HCT116 (cell line): ENCODE measurements around the gene TNFRSF1A. TPM values are rescaled to one million over a fixed set of nuclear protein-coding genes. Genes with fewer than 3 reads are reported as not detected.

Experiments
- ATAC-seq: fragments of 200-7000 bp; cut with Tn5 transposase; 2 replicates; pipeline ENCODE4 v1.9.1; 2020; ENCODE audit warnings: mild to moderate bottlenecking, moderate library complexity
- BruUV-seq: library from RNA; stranded (reverse); fragments of 400-500 nt; replicated peaks from 2 replicates; lab custom pipeline; 2021; lab: Mats Ljungman, UMichigan
- CTCF ChIA-PET: fragments of 300-600 bp; sonication (Branson Sonifier 250); formaldehyde crosslinking; loops from one replicate; lab custom pipeline; 2021; ENCODE audit warnings: antibody characterized with exemption; lab: Charles Lee
- POLR2A ChIA-PET: fragments of 300-600, 350-600 bp; sonication (Branson Sonifier 250); formaldehyde crosslinking; loops from one replicate; lab custom pipeline; 2021; ENCODE audit warnings: antibody characterized with exemption; lab: Charles Lee
- RAD21 ChIA-PET, 2 experiments: fragments of 300-600 bp; sonication (Branson Sonifier 250); formaldehyde crosslinking; loops; one replicate each; lab custom pipeline; 2023; ENCODE audit warnings: low total read pairs in 2 of 2; ENCODE audit not compliant: uncharacterized antibody in 2 of 2, unreplicated experiment in 2 of 2, low non-redundant PET in 1 of 2; lab: Charles Lee
- DNase-seq: peaks from one replicate; pipeline ENCODE4 v3.0.0-alpha.2; 2010; ENCODE audit warnings: low read depth, low spot score
- H2AFZ ChIP-seq: fragments of 200-600 bp; shearing (Covaris generic), sonication (generic); 2 replicates; pipeline ENCODE4 v1.6.1; 2017; ENCODE audit warnings: low read depth, mixed run types, mixed read lengths, antibody characterized with exemption, low read length; ENCODE audit not compliant: poor library complexity, severe bottlenecking
- H3K27ac ChIP-seq: 2 replicates; pipeline ENCODE4 v1.5.1; 2012; ENCODE audit warnings: low read depth, low read length
- H3K27me3 ChIP-seq: fragments of 200-600 bp; sonication (generic); 2 replicates; pipeline ENCODE4 v1.6.1; 2016; ENCODE audit warnings: mixed run types, low read length, mixed read lengths; ENCODE audit not compliant: insufficient read depth
- H3K36me3 ChIP-seq, 2 experiments: fragments of 200-500 bp in 1 of 2; fragments of 200-600 bp in 1 of 2; sonication (Bioruptor generic) in 1 of 2; sonication (generic) in 1 of 2; 2 replicates each; pipeline versions ENCODE4 v1.5.1 to v1.6.1; 2014 to 2016; ENCODE audit warnings: low read length in 2 of 2, inconsistent platforms in 1 of 2, mixed read lengths in 1 of 2, mixed run types in 1 of 2; ENCODE audit not compliant: insufficient read depth in 2 of 2, control insufficient read depth in 1 of 2
- H3K4me1 ChIP-seq, 2 experiments: fragments of 200-600 bp in 1 of 2; sonication (generic) in 1 of 2; 2 replicates each; pipeline versions ENCODE4 v1.5.1 to v1.6.1; 2012 to 2017; ENCODE audit warnings: low read length in 2 of 2, inconsistent platforms in 1 of 2, mild to moderate bottlenecking in 1 of 2, mixed read lengths in 1 of 2, mixed run types in 1 of 2, moderate library complexity in 1 of 2; ENCODE audit not compliant: insufficient read depth in 2 of 2, control insufficient read depth in 1 of 2
- H3K4me2 ChIP-seq: fragments of 200-600 bp; sonication (generic); 2 replicates; pipeline ENCODE4 v1.6.1; 2017; ENCODE audit warnings: mixed run types, low read length, mixed read lengths
- H3K4me3 ChIP-seq, 2 experiments: fragments of 200-600 bp in 1 of 2; sonication (generic) in 1 of 2; replicated peaks in 1 of 2; 2 replicates each; pipeline ENCODE4 v1.5.1; 2011 to 2016; ENCODE audit warnings: low read length in 2 of 2, control low read depth in 1 of 2, low read depth in 1 of 2, mild to moderate bottlenecking in 1 of 2, mixed read lengths in 1 of 2, mixed run types in 1 of 2
- H3K79me2 ChIP-seq: fragments of 200-600 bp; sonication (generic); 2 replicates; pipeline ENCODE4 v1.6.1; 2017; ENCODE audit warnings: mild to moderate bottlenecking, mixed run types, low read length, moderate library complexity, mixed read lengths; ENCODE audit not compliant: insufficient read depth
- H3K9ac ChIP-seq: fragments of 200-600 bp; sonication (generic); 2 replicates; pipeline ENCODE4 v1.6.1; 2016; ENCODE audit warnings: low read length, mixed read lengths
- H3K9me2 ChIP-seq: fragments of 200-600 bp; sonication (generic), shearing (Covaris generic); 2 replicates; pipeline ENCODE4 v1.6.1; 2017; ENCODE audit warnings: mixed run types, mild to moderate bottlenecking, moderate library complexity; ENCODE audit not compliant: insufficient read depth
- H3K9me3 ChIP-seq, 2 experiments: fragments of 200-500 bp in 1 of 2; fragments of 200-600 bp in 1 of 2; sonication (Bioruptor generic) in 1 of 2; sonication (generic) in 1 of 2; 2 replicates each; pipeline ENCODE4 v1.6.1; 2014 to 2017; ENCODE audit warnings: low read length in 2 of 2, mixed read lengths in 2 of 2, inconsistent platforms in 1 of 2, low read depth in 1 of 2, mild to moderate bottlenecking in 1 of 2, mixed run types in 1 of 2, moderate library complexity in 1 of 2; ENCODE audit not compliant: control insufficient read depth in 1 of 2, insufficient read depth in 1 of 2
- H4K20me1 ChIP-seq: fragments of 200-600 bp; sonication (generic), shearing (Covaris generic); 2 replicates; pipeline ENCODE4 v1.6.1; 2017; ENCODE audit warnings: mixed run types, mild to moderate bottlenecking, moderate library complexity; ENCODE audit not compliant: insufficient read depth
- ATF3 ChIP-seq: IDR thresholded peaks from 2 replicates; pipeline ENCODE4 v1.6.1; 2012
- CBX3 ChIP-seq: IDR thresholded peaks from 2 replicates; pipeline ENCODE4 v1.6.1; 2012; ENCODE audit warnings: low read depth
- EGR1 ChIP-seq: IDR thresholded peaks from 2 replicates; pipeline ENCODE4 v1.6.1; 2012; ENCODE audit warnings: low read depth
- ELF1 ChIP-seq: IDR thresholded peaks from 2 replicates; pipeline ENCODE4 v1.6.1; 2012; ENCODE audit warnings: low read depth, borderline replicate concordance
- EZH2 ChIP-seq: fragments of 200-600 bp; sonication (generic); IDR thresholded peaks from 2 replicates; pipeline ENCODE4 v1.6.1; 2017; ENCODE audit warnings: antibody characterized with exemption, mixed run types
- EZH2phosphoT487 ChIP-seq: fragments of 200-600 bp; IDR thresholded peaks from 2 replicates; pipeline ENCODE4 v1.6.1; 2018; ENCODE audit warnings: antibody characterized with exemption, borderline replicate concordance
- FOSL1 ChIP-seq: IDR thresholded peaks from 2 replicates; pipeline ENCODE4 v1.6.1; 2012; ENCODE audit warnings: low read depth
- POLR2A ChIP-seq: IDR thresholded peaks from 2 replicates; pipeline ENCODE4 v1.7.0; 2011; ENCODE audit warnings: borderline replicate concordance; ENCODE audit not compliant: insufficient read depth, insufficient read length; ENCODE audit errors: extremely low read depth
- RAD21 ChIP-seq: IDR thresholded peaks from 2 replicates; pipeline ENCODE4 v1.6.1; 2012; ENCODE audit warnings: low read depth, mild to moderate bottlenecking
- ZFX ChIP-seq: fragments of 450-650 bp; IDR thresholded peaks from 2 replicates; pipeline ENCODE4 v1.6.1; 2017
- intact Hi-C: fragments of 100-400 bp; cut with micrococcal nuclease; formaldehyde crosslinking; loops from 2 replicates; pipeline ENCODE4 v1.10.0; 2022
- total RNA-seq: library from RNA; stranded (reverse); gene quantifications from one replicate; pipeline ENCODE4 v1.2.1, GENCODE V29; 2021; ENCODE audit not compliant: unreplicated experiment

TNFRSF1A gene
- total RNA-seq, 1 experiment from 2014 or later = 129 TPM

- H3K9me3 ChIP-seq = no peaks in the 10 kb centered on the region
- ATAC-seq (no peak), DNase-seq (no peak)
- no TSS peak for BruUV-seq
- no peaks in the 10 kb centered on the region for H3K9me2 ChIP-seq
- TF ChIP-seq RAD21 (no peak), POLR2A (no peak), EZH2phosphoT487 (no peak), ATF3 (no peak), FOSL1 (no peak)
- H2AFZ ChIP-seq = no peak overlapping the region
- peak overlapping the region; percentile 82 for H3K4me2 ChIP-seq
- peaks cover 51 to 81% of the 10 kb centered on the region in 2 experiments for H3K4me1 ChIP-seq
- H4K20me1 ChIP-seq = no peaks in the 10 kb centered on the region
- ChIA-PET POLR2A (no interaction called here), RAD21 (no interaction called here), CTCF (interaction anchor here (6.2 kb wide), 1 partner anchor 86 kb away, joined by 106 read pairs; no protein-coding TSS in a partner anchor)
- H3K9ac ChIP-seq = peak overlapping the region; percentile 82; the same call in 1 of the 2 replicates
- no peak overlapping the region for H3K4me3 ChIP-seq
- no peaks in the 10 kb centered on the region for H3K79me2 ChIP-seq
- intact Hi-C loops = no loop called here
- H3K36me3 ChIP-seq = no peaks in the 10 kb centered on the region
- no peaks in the 10 kb centered on the region for H3K27me3 ChIP-seq
- peak overlapping the region; percentile 94 for H3K27ac ChIP-seq
Measured at GRCh38 chr12:6281081-6281809, 60.6 kb downstream of the TNFRSF1A start.

- no peaks in the 10 kb centered on the region for H4K20me1 ChIP-seq
- no TSS peak for BruUV-seq
- ChIA-PET CTCF (interaction anchor here (0.6 to 6.2 kb wide), 4 partner anchors 85 to 217 kb away, joined by 3 to 106 read pairs (median 15); no protein-coding TSS in a partner anchor), RAD21 (interaction anchor here (2.4 to 3.0 kb wide), 2 partner anchors 85 kb away, joined by 13 to 15 read pairs; no protein-coding TSS in a partner anchor), POLR2A (interaction anchor here (1.0 to 2.4 kb wide), 5 partner anchors 80 to 216 kb away, joined by 3 to 7 read pairs (median 3); partner anchors contain the start of gene CD9)
- no peaks in the 10 kb centered on the region for H3K79me2 ChIP-seq
- intact Hi-C loops = loop anchor here (1.0 kb wide), 1 partner anchor 85 kb away; no protein-coding TSS in a partner anchor
- H3K4me3 ChIP-seq = peak overlapping the region in 1 of 2 experiments; percentile 56; a peak in 2 of 4 replicates
- peak overlapping the region; percentile 94 for H3K27ac ChIP-seq
- H3K9ac ChIP-seq = peak overlapping the region; percentile 82
- H3K36me3 ChIP-seq = no peaks in the 10 kb centered on the region
- peaks cover 48 to 77% of the 10 kb centered on the region in 2 experiments for H3K4me1 ChIP-seq
- no peak for DNase-seq
- H3K4me2 ChIP-seq = peak overlapping the region; percentile 82
- H3K27me3 ChIP-seq = no peaks in the 10 kb centered on the region
- no peak overlapping the region for H2AFZ ChIP-seq
- no peak for TF ChIP-seq ELF1
- no peak for TF ChIP-seq CBX3
- TF ChIP-seq ZFX = no peak
- TF ChIP-seq FOSL1 = no peak
- TF ChIP-seq EZH2 = no peak
- no peak for TF ChIP-seq ATF3
- TF ChIP-seq EGR1 = no peak
- no peak for ATAC-seq
- no peaks in the 10 kb centered on the region for H3K9me2 ChIP-seq
- H3K9me3 ChIP-seq = no peaks in the 10 kb centered on the region
Measured at GRCh38 chr12:6280672-6281071, 61.2 kb downstream of the TNFRSF1A start.
